Astrocyte (in vitro differentiated cells and primary cell): ENCODE measurements around the gene LTB.

Experiments
- EZH2 ChIP-seq: IDR thresholded peaks from 2 replicates; pipeline ENCODE4 v1.6.1; 2012; ENCODE audit warnings: mild to moderate bottlenecking, low read length, inconsistent platforms; ENCODE audit not compliant: insufficient read depth
- TF ChIP-seq, protein P1 (sequence below): IDR thresholded peaks from 2 replicates; pipeline ENCODE4 v1.5.1; 2011; ENCODE audit warnings: low read depth, mild to moderate bottlenecking, inconsistent platforms, low read length, moderate library complexity; ENCODE audit not compliant: insufficient read depth

DNA sequence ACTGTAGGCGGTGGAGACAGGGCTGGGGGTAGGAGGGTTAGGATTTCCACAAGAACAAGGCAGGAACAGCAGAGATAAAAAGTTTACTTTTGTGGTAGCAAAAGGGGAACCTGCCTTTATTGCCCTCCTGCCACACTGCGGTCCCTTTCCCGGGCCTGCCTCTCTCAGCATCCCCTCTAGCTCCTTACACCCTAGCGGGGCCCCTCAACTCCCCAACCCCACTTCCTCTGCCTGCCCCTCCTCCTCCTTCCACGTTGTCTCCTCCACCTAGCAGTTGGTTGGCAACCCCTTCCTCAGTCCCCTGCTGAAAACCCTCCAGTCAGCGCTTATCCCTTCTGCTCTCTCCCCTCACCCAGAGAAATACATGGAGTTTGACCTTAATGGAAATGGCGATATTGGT lies 33.5 kb upstream of the LTB start:
- TF ChIP-seq, protein P1, sequence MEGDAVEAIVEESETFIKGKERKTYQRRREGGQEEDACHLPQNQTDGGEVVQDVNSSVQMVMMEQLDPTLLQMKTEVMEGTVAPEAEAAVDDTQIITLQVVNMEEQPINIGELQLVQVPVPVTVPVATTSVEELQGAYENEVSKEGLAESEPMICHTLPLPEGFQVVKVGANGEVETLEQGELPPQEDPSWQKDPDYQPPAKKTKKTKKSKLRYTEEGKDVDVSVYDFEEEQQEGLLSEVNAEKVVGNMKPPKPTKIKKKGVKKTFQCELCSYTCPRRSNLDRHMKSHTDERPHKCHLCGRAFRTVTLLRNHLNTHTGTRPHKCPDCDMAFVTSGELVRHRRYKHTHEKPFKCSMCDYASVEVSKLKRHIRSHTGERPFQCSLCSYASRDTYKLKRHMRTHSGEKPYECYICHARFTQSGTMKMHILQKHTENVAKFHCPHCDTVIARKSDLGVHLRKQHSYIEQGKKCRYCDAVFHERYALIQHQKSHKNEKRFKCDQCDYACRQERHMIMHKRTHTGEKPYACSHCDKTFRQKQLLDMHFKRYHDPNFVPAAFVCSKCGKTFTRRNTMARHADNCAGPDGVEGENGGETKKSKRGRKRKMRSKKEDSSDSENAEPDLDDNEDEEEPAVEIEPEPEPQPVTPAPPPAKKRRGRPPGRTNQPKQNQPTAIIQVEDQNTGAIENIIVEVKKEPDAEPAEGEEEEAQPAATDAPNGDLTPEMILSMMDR: no peak
- no peak for TF ChIP-seq EZH2
